Measurements from ENCODE around the gene SH2B2.
A peak's percentile ranks its signal among the peaks of the same experiment; 100 is the strongest.
"Not testable (repeated sequence)": the region's sequence is repeated elsewhere in the genome, so short reads cannot be mapped to it uniquely, and the experiment has no call there.

Gene SH2B2

GRCh38 chr7:102337420-102337819 lies 50.8 kb downstream of the SH2B2 start:
- not testable (repeated sequence) for DNase-seq

- DNase-seq = not testable (repeated sequence)
Observed at GRCh38 chr7:102340599-102341368, 54.1 kb downstream of the SH2B2 start.

DNA sequence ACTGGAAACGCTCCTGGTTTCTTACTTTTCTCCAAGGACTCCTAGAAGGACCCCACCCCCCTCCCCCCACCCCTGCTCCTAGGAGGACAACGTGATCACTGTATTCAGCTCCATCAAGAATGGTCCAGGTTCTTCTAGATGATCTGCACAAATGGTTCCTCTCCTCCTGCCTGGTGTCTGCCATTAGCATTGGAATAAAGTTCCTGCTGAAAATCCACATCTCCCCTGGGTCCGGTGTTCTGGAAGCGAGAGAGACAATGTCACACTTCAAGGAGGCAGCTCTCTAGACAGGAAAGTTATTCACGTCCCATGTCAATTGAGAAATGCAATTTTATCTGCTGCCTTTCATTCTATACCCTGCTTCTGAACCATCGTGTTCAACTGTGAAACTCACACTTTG lies 60.3 kb downstream of the SH2B2 start:
- not testable (repeated sequence) for DNase-seq

GRCh38 chr7:102356344-102356743 lies 69.7 kb downstream of the SH2B2 start, which contains the start of gene SPDYE6:
TSS of gene SPDYE6 (minus strand) at chr7:102356444. CDS start at chr7:102356023, 421 bp downstream.
- not testable (repeated sequence) for DNase-seq

GRCh38 chr7:102363549-102364393 lies 77.1 kb downstream of the SH2B2 start:
- DNase-seq = peak; percentile 99

DNA sequence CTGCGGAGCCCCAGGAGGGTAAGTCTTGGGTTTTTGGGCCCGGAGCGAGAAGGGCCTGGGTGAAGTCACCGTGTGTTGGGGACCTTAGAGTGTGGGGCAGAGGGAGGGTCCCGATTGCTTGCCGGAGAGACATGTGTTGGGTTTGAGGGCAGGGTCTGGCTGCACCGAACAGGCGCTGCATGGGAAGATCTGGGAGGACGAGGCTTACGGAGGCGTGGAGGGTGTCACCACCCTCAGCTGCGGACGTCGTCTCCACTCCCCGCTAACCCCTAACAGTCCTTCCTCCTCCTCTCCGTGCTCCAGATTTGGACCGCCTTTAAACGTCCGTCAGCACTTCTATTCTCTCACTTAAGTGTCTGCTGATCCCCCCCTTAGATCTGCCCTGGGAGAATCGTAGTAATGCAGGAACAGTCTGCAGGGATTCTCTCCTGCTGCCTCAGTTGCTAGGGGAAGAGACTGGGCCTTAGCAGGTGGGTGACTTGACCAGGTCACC lies 77.8 kb downstream of the SH2B2 start:
- not testable (repeated sequence) for DNase-seq

DNA sequence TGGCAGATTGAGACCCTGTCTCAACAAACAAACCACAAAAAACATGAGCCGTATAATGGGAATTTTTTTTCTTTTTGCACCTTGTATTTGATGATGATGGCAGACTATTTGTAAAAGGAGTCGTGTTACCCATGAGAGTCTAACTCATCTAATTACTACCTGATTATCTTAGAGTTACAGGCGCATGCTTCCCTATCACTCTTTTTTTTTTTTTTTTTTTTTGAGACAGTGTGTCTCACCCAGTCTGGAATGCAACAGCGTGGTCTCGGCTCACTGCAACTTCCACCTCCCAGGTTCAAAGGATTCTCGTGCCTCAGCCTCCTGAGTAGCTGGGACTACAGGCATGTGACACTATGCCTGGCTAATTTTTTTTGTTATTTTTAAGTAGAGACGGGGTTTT lies 78.7 kb downstream of the SH2B2 start:
- not testable (repeated sequence) for DNase-seq

DNA sequence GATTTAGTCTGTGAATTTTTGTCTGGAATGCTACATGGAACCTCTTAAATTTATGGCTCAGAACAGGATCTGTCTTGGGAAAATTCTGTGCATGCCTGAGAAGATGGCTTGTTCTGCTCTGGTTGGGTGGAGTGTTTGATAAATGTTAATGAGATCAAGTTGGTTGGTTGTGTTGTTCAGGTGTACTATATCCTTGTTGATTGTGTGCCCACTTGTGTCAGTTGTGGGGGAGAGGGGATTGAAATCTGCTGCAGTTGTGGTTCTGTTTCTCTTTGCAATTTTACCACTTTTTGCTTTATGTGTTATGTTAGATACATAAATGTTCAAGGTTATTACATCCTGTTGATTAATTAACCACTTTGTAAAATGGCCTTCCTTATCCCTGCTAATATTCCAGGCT lies 83.4 kb downstream of the SH2B2 start:
- not testable (repeated sequence) for DNase-seq
